Measurements from ENCODE around the gene NPNT.

- TF ChIP-seq POLR2AphosphoS5 (IDR thresholded peaks at IDR 0.05; ENCODE audit: low read depth, low read length) (no peak), REST (IDR thresholded peaks at IDR 0.05; ENCODE audit: insufficient read depth in 1 of 2, low read depth in 2 of 2, low read length in 2 of 2) (no peak), TAF1 (IDR thresholded peaks at IDR 0.05; ENCODE audit: borderline replicate concordance, insufficient read depth, low read length) (no peak)
These were observed 23.3 kb upstream of the NPNT start for GRCh38 chr4:105871997-105872396.
